HFF-Myc (cell line): ENCODE measurements around the gene GOLT1B.

Experiments
- DNase-seq: peaks from one replicate; pipeline ENCODE4 v3.0.0-alpha.2; 2011; ENCODE audit warnings: low read depth; ENCODE audit errors: extremely low read depth
- H3K4me3 ChIP-seq: replicated peaks from 2 replicates; pipeline ENCODE4 v1.5.1; 2011; ENCODE audit warnings: low read depth, mild to moderate bottlenecking, control low read depth, low read length
- TF ChIP-seq, protein P1 (sequence below): IDR thresholded peaks from 2 replicates; pipeline ENCODE4 v1.5.1; 2012; ENCODE audit warnings: mild to moderate bottlenecking, low read depth, low read length, control low read depth; ENCODE audit errors: missing control alignments

GOLT1B gene

GRCh38 chr12:21472197-21472823, 29.3 kb upstream of the GOLT1B start:
- no peak overlapping the region for H3K4me3 ChIP-seq
- no peak for DNase-seq
- TF ChIP-seq, protein P1, sequence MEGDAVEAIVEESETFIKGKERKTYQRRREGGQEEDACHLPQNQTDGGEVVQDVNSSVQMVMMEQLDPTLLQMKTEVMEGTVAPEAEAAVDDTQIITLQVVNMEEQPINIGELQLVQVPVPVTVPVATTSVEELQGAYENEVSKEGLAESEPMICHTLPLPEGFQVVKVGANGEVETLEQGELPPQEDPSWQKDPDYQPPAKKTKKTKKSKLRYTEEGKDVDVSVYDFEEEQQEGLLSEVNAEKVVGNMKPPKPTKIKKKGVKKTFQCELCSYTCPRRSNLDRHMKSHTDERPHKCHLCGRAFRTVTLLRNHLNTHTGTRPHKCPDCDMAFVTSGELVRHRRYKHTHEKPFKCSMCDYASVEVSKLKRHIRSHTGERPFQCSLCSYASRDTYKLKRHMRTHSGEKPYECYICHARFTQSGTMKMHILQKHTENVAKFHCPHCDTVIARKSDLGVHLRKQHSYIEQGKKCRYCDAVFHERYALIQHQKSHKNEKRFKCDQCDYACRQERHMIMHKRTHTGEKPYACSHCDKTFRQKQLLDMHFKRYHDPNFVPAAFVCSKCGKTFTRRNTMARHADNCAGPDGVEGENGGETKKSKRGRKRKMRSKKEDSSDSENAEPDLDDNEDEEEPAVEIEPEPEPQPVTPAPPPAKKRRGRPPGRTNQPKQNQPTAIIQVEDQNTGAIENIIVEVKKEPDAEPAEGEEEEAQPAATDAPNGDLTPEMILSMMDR: no peak

- TF ChIP-seq, protein P1: no peak
- H3K4me3 ChIP-seq: no peak overlapping the region
- no peak for DNase-seq
Observed at GRCh38 chr12:21475552-21475951, 26.0 kb upstream of the GOLT1B start.

DNA sequence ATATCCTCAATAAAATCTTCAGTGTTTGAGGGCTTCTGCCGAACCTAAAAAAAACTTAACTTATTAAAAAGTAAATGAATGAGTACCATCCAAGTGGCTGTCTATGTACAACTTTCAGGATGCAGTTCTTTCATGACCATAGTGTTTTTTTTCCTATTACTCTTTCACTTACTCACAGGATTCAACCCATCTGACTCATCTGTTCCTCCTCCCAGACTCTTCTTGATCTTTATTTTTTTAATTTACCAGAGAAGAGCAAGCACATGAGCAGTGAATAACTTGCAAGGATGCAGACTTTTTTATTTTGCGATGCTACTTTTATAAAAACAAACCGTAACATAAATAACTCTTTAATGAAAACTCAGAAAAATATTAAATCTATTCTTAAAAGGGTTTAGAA, 24.6 kb upstream of the GOLT1B start:
- no peak overlapping the region for H3K4me3 ChIP-seq
- TF ChIP-seq, protein P1: no peak
- no peak for DNase-seq

DNA sequence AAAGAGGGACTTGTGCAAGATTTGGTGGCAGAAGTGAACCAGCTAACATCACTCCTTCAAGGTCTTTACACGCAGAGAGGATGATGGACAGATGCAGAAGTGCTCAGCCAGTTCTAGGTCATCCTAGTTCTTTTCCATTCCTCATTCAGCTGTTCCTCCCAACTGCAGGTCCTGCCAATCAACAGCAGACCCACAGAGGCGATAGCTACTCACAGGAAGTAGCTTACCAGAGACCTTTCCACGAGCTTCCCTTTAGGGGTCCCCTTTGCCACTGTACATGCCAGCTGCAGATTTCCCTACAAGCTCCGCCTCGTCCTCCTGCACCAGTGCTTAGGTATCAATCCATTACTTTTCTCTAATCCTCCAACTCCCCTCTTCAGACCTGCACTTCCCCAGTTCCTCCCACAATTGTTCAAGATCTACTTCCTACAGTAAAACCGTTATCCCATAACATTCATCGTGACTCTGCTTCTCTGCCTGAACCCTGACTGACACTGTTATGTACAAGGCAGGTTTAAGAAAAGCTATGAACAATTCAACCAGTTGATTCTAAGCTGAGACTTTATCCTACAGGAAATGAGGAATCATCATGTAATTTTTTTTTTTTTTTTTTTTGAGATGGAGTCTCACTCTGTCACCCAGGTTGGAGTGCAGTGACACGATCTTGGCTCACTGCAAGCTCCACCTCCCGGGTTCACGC, 22.7 kb upstream of the GOLT1B start:
- TF ChIP-seq, protein P1: no peak
- DNase-seq: no peak
- H3K4me3 ChIP-seq: no peak overlapping the region

GRCh38 chr12:21483531-21483930, 18.1 kb upstream of the GOLT1B start:
- TF ChIP-seq, protein P1: no peak
- DNase-seq: no peak
- no peak overlapping the region for H3K4me3 ChIP-seq

DNA sequence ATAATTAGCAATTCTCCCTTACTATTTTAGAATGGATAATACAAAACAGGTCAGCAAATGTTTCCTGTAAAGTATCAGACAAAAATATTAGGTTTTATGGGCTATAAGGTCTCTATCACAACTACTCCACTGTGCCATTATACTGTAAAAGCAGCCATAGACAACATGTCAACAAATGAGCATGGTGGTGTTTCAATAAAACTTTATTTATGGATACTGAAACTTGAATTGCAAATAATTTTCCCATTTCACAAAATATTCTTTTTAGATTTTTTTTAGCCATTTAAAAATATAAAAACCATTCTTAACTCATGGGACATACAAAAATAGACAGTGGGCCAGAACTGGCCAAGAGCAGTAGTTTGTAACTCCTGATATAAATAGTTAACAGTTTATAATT, 15.6 kb upstream of the GOLT1B start:
- TF ChIP-seq, protein P1: no peak
- H3K4me3 ChIP-seq: no peak overlapping the region
- DNase-seq: no peak

- TF ChIP-seq, protein P1: no peak
- no peak for DNase-seq
- H3K4me3 ChIP-seq: peak overlapping the region; percentile 80
Observed at GRCh38 chr12:21499765-21500164, 1.8 kb upstream of the GOLT1B start.
